Mesothelial cell of epicardium (in vitro differentiated cells): ENCODE results near the gene C16orf74. TPM values are rescaled to one million over a fixed set of nuclear protein-coding genes. Genes with fewer than 3 reads are reported as not detected.

Experiments used
- DNase-seq, 2 experiments: peaks; one replicate each; pipeline ENCODE4 v3.0.0; 2021; ENCODE audit warnings: low spot score in 2 of 2; ENCODE audit not compliant: unreplicated experiment in 2 of 2
- H3K27ac Mint-ChIP-seq: 2 replicates; pipeline ENCODE4 v1.8.0; 2021; ENCODE audit warnings: mixed read lengths
- H3K27me3 Mint-ChIP-seq: 2 replicates; pipeline ENCODE4 v1.8.0; 2021; ENCODE audit warnings: low read depth, mixed read lengths
- H3K36me3 Mint-ChIP-seq: 2 replicates; pipeline ENCODE4 v1.8.0; 2021; ENCODE audit warnings: mixed read lengths
- H3K4me1 Mint-ChIP-seq: 2 replicates; pipeline ENCODE4 v1.8.0; 2021; ENCODE audit warnings: mixed read lengths
- H3K4me3 Mint-ChIP-seq: 2 replicates; pipeline ENCODE4 v1.8.0; 2021; ENCODE audit warnings: mild to moderate bottlenecking, moderate library complexity, mixed read lengths
- H3K9me3 Mint-ChIP-seq: 2 replicates; pipeline ENCODE4 v1.8.0; 2021; ENCODE audit warnings: mixed read lengths
- CTCF ChIP-seq: fragments of 200-600 bp; sonication (generic); IDR thresholded peaks from one replicate; pipeline ENCODE4 v1.5.0; 2021; ENCODE audit warnings: antibody characterized with exemption; ENCODE audit not compliant: unreplicated experiment
- total RNA-seq: library from RNA; stranded (reverse); gene quantifications from 3 replicates; pipeline ENCODE4 v1.2.1, GENCODE V29; 2021

C16orf74 gene
- total RNA-seq, 1 donor from 2014 or later = 12.1 TPM

- TF ChIP-seq CTCF = no peak
- no peak for DNase-seq
- H3K27ac Mint-ChIP-seq = no peak overlapping the region
- no peaks in the 10 kb centered on the region for H3K27me3 Mint-ChIP-seq
- no peak overlapping the region for H3K4me3 Mint-ChIP-seq
- no peaks in the 10 kb centered on the region for H3K9me3 Mint-ChIP-seq
- no peaks in the 10 kb centered on the region for H3K4me1 Mint-ChIP-seq
- peaks cover 2% of the 10 kb centered on the region for H3K36me3 Mint-ChIP-seq
Observed at GRCh38 chr16:85704011-85704410, 46.9 kb downstream of the C16orf74 start.

GRCh38 chr16:85699628-85700027 is 51.3 kb downstream of the C16orf74 start:
- Mint-ChIP-seq H3K9me3 (no peaks in the 10 kb centered on the region), H3K36me3 (no peaks in the 10 kb centered on the region), H3K27ac (no peak overlapping the region), H3K27me3 (peaks cover 11% of the 10 kb centered on the region), H3K4me1 (no peaks in the 10 kb centered on the region), H3K4me3 (no peak overlapping the region)
- TF ChIP-seq CTCF = no peak
- DNase-seq = no peak

- no peak for DNase-seq
- H3K36me3 Mint-ChIP-seq = no peaks in the 10 kb centered on the region
- no peak overlapping the region for H3K27ac Mint-ChIP-seq
- peaks cover 11% of the 10 kb centered on the region for H3K27me3 Mint-ChIP-seq
- no peak for TF ChIP-seq CTCF
- no peaks in the 10 kb centered on the region for H3K9me3 Mint-ChIP-seq
- H3K4me3 Mint-ChIP-seq = no peak overlapping the region
- no peaks in the 10 kb centered on the region for H3K4me1 Mint-ChIP-seq
Observed at GRCh38 chr16:85698935-85699558, 51.8 kb downstream of the C16orf74 start.

- no peak for TF ChIP-seq CTCF
- peaks cover 11% of the 10 kb centered on the region for H3K27me3 Mint-ChIP-seq
- no peaks in the 10 kb centered on the region for H3K36me3 Mint-ChIP-seq
- H3K9me3 Mint-ChIP-seq = no peaks in the 10 kb centered on the region
- H3K27ac Mint-ChIP-seq = no peak overlapping the region
- H3K4me3 Mint-ChIP-seq = no peak overlapping the region
- no peaks in the 10 kb centered on the region for H3K4me1 Mint-ChIP-seq
- no peak for DNase-seq
Observed at GRCh38 chr16:85698459-85698891, 52.4 kb downstream of the C16orf74 start.

- Mint-ChIP-seq H3K36me3 (no peaks in the 10 kb centered on the region), H3K4me3 (no peak overlapping the region), H3K9me3 (no peaks in the 10 kb centered on the region), H3K27me3 (peaks cover 11% of the 10 kb centered on the region), H3K4me1 (no peaks in the 10 kb centered on the region), H3K27ac (no peak overlapping the region)
- TF ChIP-seq CTCF = no peak
- no peak for DNase-seq
Observed at GRCh38 chr16:85697431-85697830, 53.5 kb downstream of the C16orf74 start.

GRCh38 chr16:85696781-85697180 is 54.1 kb downstream of the C16orf74 start:
- H3K36me3 Mint-ChIP-seq = no peaks in the 10 kb centered on the region

More at GRCh38 chr16:85696781-85697180, 54.1 kb downstream of the C16orf74 start:
- no peak for DNase-seq
- Mint-ChIP-seq H3K4me3 (no peak overlapping the region), H3K27ac (no peak overlapping the region), H3K9me3 (no peaks in the 10 kb centered on the region), H3K4me1 (no peaks in the 10 kb centered on the region), H3K27me3 (peaks cover 11% of the 10 kb centered on the region)
- TF ChIP-seq CTCF = no peak
